ENCODE results near the gene BLOC1S3.

Gene BLOC1S3

DNA sequence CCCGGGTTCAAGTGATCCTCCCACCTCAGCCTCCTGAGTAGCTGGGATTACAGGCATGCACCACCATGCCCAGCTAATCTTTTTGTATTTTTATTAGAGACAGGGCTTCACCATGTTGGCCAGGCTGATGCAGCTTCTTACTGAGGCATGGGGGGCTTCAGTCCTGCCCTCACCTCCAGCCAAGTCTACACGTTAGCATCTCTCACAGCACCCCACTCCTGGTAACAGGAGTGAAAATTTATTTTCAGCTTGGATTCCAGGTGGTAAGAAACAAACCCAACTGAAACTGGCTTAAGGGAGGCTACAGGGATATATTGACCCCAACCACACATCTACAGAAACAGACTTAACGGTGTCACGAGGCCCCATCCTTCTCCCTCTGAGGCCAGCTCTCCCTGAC, 28.4 kb upstream of the BLOC1S3 start:
- no peaks in the 10 kb centered on the region for H3K9me2 ChIP-seq (replicated peaks; ENCODE audit: control insufficient read depth, low read length)
- no peak overlapping the region for H3K4me3 ChIP-seq (ENCODE audit: low read length)
- no peaks in the 10 kb centered on the region for H3F3A ChIP-seq (ENCODE audit: control insufficient read depth, insufficient read depth)
- no peaks in the 10 kb centered on the region; the same call in 1 of the 2 replicates for H3K36me3 ChIP-seq (ENCODE audit: control insufficient read depth, low read length)
- H3K79me2 ChIP-seq (ENCODE audit: control insufficient read depth, low read length) = no peaks in the 10 kb centered on the region
- no peak overlapping the region for H3K4me2 ChIP-seq (ENCODE audit: low read length)
- H3K9me3 ChIP-seq (ENCODE audit: control insufficient read depth, insufficient read depth, low read length) = no peaks in the 10 kb centered on the region
- H4K20me1 ChIP-seq (ENCODE audit: control insufficient read depth, insufficient read depth, low read depth, low read length) = no peaks in the 10 kb centered on the region
- H3K27me3 ChIP-seq (ENCODE audit: control insufficient read depth, low read length) = peaks cover 18% of the 10 kb centered on the region
- H3K4me1 ChIP-seq (ENCODE audit: control insufficient read depth, low read length) = peaks cover 9% of the 10 kb centered on the region
- H3K27ac ChIP-seq (ENCODE audit: low read depth, low read length) = no peak overlapping the region
- TF ChIP-seq, protein P1, sequence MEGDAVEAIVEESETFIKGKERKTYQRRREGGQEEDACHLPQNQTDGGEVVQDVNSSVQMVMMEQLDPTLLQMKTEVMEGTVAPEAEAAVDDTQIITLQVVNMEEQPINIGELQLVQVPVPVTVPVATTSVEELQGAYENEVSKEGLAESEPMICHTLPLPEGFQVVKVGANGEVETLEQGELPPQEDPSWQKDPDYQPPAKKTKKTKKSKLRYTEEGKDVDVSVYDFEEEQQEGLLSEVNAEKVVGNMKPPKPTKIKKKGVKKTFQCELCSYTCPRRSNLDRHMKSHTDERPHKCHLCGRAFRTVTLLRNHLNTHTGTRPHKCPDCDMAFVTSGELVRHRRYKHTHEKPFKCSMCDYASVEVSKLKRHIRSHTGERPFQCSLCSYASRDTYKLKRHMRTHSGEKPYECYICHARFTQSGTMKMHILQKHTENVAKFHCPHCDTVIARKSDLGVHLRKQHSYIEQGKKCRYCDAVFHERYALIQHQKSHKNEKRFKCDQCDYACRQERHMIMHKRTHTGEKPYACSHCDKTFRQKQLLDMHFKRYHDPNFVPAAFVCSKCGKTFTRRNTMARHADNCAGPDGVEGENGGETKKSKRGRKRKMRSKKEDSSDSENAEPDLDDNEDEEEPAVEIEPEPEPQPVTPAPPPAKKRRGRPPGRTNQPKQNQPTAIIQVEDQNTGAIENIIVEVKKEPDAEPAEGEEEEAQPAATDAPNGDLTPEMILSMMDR (IDR thresholded peaks at IDR 0.05; ENCODE audit: low read depth, low read length, poor library complexity, severe bottlenecking) = no peak
- no peak for TF ChIP-seq EZH2phosphoT487 (IDR thresholded peaks at IDR 0.05; ENCODE audit: borderline replicate concordance, low read length)

DNA sequence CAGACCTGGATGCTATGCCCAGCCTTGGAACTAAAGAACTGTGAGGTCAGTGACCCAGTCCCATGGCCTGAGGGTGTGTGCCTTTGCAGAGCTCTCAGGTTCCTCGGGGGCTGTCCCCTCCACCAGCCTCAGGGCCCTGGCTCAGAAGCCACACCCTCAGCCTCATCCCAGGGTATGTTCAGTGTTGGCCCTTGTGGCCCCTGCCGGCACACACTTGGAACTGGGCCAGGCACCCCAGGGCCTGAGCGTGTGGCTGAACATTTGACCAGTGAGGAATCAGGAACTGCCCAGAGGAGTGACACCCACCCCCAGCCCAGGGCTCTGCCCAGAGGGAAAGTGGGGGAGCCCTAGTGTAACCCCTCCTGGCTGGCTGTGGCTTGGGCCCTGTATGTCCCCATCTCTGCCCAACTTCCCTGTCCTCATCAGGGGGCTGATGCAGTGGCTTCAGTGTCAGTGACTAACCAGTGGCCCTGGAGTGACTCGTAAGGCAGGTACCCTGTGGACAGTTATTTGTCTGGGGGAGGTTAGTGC, 27.8 kb upstream of the BLOC1S3 start:
- H3K27ac ChIP-seq (ENCODE audit: low read depth, low read length) = no peak overlapping the region
- H3K4me2 ChIP-seq (ENCODE audit: low read length) = no peak overlapping the region
- no peaks in the 10 kb centered on the region for H3K9me2 ChIP-seq (replicated peaks; ENCODE audit: control insufficient read depth, low read length)
- no peaks in the 10 kb centered on the region; the same call in 1 of the 2 replicates for H3K36me3 ChIP-seq (ENCODE audit: control insufficient read depth, low read length)
- H3K4me1 ChIP-seq (ENCODE audit: control insufficient read depth, low read length) = peaks cover 9% of the 10 kb centered on the region
- H3K79me2 ChIP-seq (ENCODE audit: control insufficient read depth, low read length) = no peaks in the 10 kb centered on the region
- no peaks in the 10 kb centered on the region for H4K20me1 ChIP-seq (ENCODE audit: control insufficient read depth, insufficient read depth, low read depth, low read length)
- no peak overlapping the region for H3K4me3 ChIP-seq (ENCODE audit: low read length)
- no peak for TF ChIP-seq EZH2phosphoT487 (IDR thresholded peaks at IDR 0.05; ENCODE audit: borderline replicate concordance, low read length)
- TF ChIP-seq, protein P1 (IDR thresholded peaks at IDR 0.05; ENCODE audit: low read depth, low read length, poor library complexity, severe bottlenecking) = no peak
- no peaks in the 10 kb centered on the region for H3K9me3 ChIP-seq (ENCODE audit: control insufficient read depth, insufficient read depth, low read length)
- no peaks in the 10 kb centered on the region for H3F3A ChIP-seq (ENCODE audit: control insufficient read depth, insufficient read depth)
- peaks cover 18% of the 10 kb centered on the region for H3K27me3 ChIP-seq (ENCODE audit: control insufficient read depth, low read length)

DNA sequence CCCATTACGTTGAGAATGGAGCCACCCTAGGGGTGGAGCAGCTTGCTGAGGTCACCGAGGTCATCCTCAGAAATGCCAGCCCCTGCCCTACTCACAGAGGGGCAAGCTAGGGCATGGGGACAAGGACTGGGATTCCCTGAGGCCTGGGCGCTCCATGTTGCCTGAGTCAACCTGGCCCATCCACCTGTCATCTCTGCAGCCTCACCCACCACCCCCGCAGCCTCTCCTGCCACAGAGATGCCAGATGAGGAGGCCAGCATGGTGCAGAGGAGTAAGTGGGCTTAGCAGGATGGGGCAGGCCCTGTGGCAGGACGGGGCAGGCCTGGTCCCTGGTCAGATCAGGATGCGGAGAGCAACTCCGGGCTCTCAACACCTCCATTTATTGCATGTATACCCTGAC, 27.3 kb upstream of the BLOC1S3 start:
- no peaks in the 10 kb centered on the region for H3F3A ChIP-seq (ENCODE audit: control insufficient read depth, insufficient read depth)
- TF ChIP-seq, protein P1 (IDR thresholded peaks at IDR 0.05; ENCODE audit: low read depth, low read length, poor library complexity, severe bottlenecking) = no peak
- no peak for TF ChIP-seq EZH2phosphoT487 (IDR thresholded peaks at IDR 0.05; ENCODE audit: borderline replicate concordance, low read length)
- H3K9me2 ChIP-seq (replicated peaks; ENCODE audit: control insufficient read depth, low read length) = no peaks in the 10 kb centered on the region
- H3K36me3 ChIP-seq (ENCODE audit: control insufficient read depth, low read length) = no peaks in the 10 kb centered on the region
- H3K4me3 ChIP-seq (ENCODE audit: low read length) = no peak overlapping the region
- peaks cover 9% of the 10 kb centered on the region for H3K4me1 ChIP-seq (ENCODE audit: control insufficient read depth, low read length)
- H3K4me2 ChIP-seq (ENCODE audit: low read length) = no peak overlapping the region
- H4K20me1 ChIP-seq (ENCODE audit: control insufficient read depth, insufficient read depth, low read depth, low read length) = no peaks in the 10 kb centered on the region
- H3K9me3 ChIP-seq (ENCODE audit: control insufficient read depth, insufficient read depth, low read length) = no peaks in the 10 kb centered on the region
- peaks cover 18% of the 10 kb centered on the region for H3K27me3 ChIP-seq (ENCODE audit: control insufficient read depth, low read length)
- no peaks in the 10 kb centered on the region for H3K79me2 ChIP-seq (ENCODE audit: control insufficient read depth, low read length)
- H3K27ac ChIP-seq (ENCODE audit: low read depth, low read length) = no peak overlapping the region

Data from DOHH2 (cell line).